ENCODE data around the gene KCNAB1.

KCNAB1 gene

GRCh38 chr3:156172536-156172935, 52.2 kb downstream of the KCNAB1 start:
- DNase-seq (ENCODE audit: low spot score) = no peak

GRCh38 chr3:156174229-156174847, 54.0 kb downstream of the KCNAB1 start:
- ChIA-PET POLR2A (ENCODE audit: low non-redundant PET) (no interaction called here), CTCF (interaction anchor here (0.7 to 0.8 kb wide), 2 partner anchors 211 to 300 kb away, joined by 3 read pairs; no protein-coding TSS in a partner anchor)
- no peak overlapping the region for H3K27ac ChIP-seq
- DNase-seq (ENCODE audit: low spot score) = no peak
- TF ChIP-seq, protein P1, sequence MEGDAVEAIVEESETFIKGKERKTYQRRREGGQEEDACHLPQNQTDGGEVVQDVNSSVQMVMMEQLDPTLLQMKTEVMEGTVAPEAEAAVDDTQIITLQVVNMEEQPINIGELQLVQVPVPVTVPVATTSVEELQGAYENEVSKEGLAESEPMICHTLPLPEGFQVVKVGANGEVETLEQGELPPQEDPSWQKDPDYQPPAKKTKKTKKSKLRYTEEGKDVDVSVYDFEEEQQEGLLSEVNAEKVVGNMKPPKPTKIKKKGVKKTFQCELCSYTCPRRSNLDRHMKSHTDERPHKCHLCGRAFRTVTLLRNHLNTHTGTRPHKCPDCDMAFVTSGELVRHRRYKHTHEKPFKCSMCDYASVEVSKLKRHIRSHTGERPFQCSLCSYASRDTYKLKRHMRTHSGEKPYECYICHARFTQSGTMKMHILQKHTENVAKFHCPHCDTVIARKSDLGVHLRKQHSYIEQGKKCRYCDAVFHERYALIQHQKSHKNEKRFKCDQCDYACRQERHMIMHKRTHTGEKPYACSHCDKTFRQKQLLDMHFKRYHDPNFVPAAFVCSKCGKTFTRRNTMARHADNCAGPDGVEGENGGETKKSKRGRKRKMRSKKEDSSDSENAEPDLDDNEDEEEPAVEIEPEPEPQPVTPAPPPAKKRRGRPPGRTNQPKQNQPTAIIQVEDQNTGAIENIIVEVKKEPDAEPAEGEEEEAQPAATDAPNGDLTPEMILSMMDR (conservative IDR thresholded peaks at IDR 0.05; ENCODE audit: low read depth) = no peak

More at GRCh38 chr3:156172536-156172935, 52.2 kb downstream of the KCNAB1 start:
- TF ChIP-seq, protein P1 (conservative IDR thresholded peaks at IDR 0.05; ENCODE audit: low read depth) = no peak
- ChIA-PET CTCF (interaction anchor here (0.6 kb wide), 2 partner anchors 21 to 76 kb away, joined by 3 to 10 read pairs; no protein-coding TSS in a partner anchor), POLR2A (ENCODE audit: low non-redundant PET) (no interaction called here)
- no peak overlapping the region for H3K27ac ChIP-seq

DNA sequence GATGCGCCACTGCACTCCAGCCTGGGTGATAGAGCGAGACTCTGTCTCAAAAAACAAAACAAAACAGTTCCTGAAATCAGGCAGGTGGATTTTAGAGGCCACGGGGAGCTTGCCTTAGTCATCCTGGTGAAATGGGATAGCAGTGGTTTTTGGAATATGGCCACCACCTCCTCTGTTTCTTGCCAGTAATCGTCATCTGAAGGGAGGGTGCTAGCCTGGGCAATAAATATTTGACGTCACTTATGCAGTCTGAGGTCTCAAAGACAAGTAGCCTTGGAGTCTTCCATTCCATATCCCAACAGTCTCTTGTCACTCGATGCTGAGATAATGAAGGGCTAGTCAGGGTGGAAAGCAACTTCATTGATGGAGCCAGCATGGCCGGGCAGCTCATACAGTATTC, 55.2 kb downstream of the KCNAB1 start:
- no peak overlapping the region for H3K27ac ChIP-seq
- ChIA-PET CTCF (no interaction called here), POLR2A (ENCODE audit: low non-redundant PET) (no interaction called here)
- no peak for DNase-seq (ENCODE audit: low spot score)
- TF ChIP-seq, protein P1 (conservative IDR thresholded peaks at IDR 0.05; ENCODE audit: low read depth) = no peak

- H3K27ac ChIP-seq = no peak overlapping the region
- no peak for DNase-seq (ENCODE audit: low spot score)
- POLR2A ChIA-PET (ENCODE audit: low non-redundant PET) = no interaction called here
Observed at GRCh38 chr3:156176048-156176447, 55.7 kb downstream of the KCNAB1 start.

GRCh38 chr3:156176629-156177210, 56.3 kb downstream of the KCNAB1 start:
- DNase-seq (ENCODE audit: low spot score) = no peak
- no peak overlapping the region for H3K27ac ChIP-seq
- ChIA-PET CTCF (no interaction called here), POLR2A (ENCODE audit: low non-redundant PET) (no interaction called here)
- TF ChIP-seq, protein P1 (conservative IDR thresholded peaks at IDR 0.05; ENCODE audit: low read depth) = no peak

More at GRCh38 chr3:156176048-156176447, 55.7 kb downstream of the KCNAB1 start:
- CTCF ChIA-PET = no interaction called here
- TF ChIP-seq, protein P1 (conservative IDR thresholded peaks at IDR 0.05; ENCODE audit: low read depth) = no peak

DNA sequence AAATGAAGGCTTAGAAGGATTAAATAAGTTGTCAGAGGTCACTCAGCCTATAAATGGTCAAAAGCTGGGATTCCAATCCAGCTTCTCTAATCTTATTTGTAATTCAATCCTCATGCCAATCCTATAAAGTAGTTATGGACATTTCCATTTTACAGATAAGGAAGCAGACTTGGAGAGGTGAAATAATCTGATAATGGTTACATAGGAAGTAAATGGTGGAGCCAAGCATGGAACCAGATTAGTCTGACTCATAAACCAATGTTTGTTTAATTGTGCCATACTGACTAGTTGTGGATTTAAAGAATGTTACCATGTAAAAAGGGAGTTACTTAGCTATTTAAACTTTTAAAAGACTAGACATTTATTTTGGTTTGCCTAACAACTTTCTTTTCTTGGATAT, 59.7 kb downstream of the KCNAB1 start:
- TF ChIP-seq, protein P1 (conservative IDR thresholded peaks at IDR 0.05; ENCODE audit: low read depth) = no peak
- CTCF ChIA-PET = no interaction called here
- no peak overlapping the region for H3K27ac ChIP-seq
- peak; percentile 11 for DNase-seq (ENCODE audit: low spot score)
- POLR2A ChIA-PET (ENCODE audit: low non-redundant PET) = no interaction called here

Measured in RWPE1 (cell line).